MM.1S (cell line): ENCODE results near the gene GPR61.

Source experiments
- DNase-seq: peaks from one replicate; pipeline ENCODE4 v3.0.0-alpha.2; 2015
- H2AFZ ChIP-seq: fragments of 300-600 bp; sonication (generic); 2 replicates; pipeline ENCODE4 v1.6.0; 2016; ENCODE audit warnings: antibody characterized with exemption, low read length
- H3F3A ChIP-seq: fragments of 300-600 bp; sonication (generic); 2 replicates; pipeline ENCODE4 v1.6.1; 2016; ENCODE audit warnings: mild to moderate bottlenecking, antibody characterized with exemption, low read length, moderate library complexity, mixed read lengths; ENCODE audit not compliant: insufficient read depth
- H3K27ac ChIP-seq: fragments of 300-600 bp; sonication (generic); 2 replicates; pipeline ENCODE4 v1.5.1; 2016; ENCODE audit warnings: mild to moderate bottlenecking, low read length
- H3K27me3 ChIP-seq: fragments of 300-600 bp; sonication (generic); replicated peaks from 2 replicates; pipeline ENCODE4 v1.6.0; 2016; ENCODE audit warnings: low read length; ENCODE audit not compliant: insufficient read depth
- H3K36me3 ChIP-seq: fragments of 300-600 bp; sonication (generic); replicated peaks from 2 replicates; pipeline ENCODE4 v1.6.1; 2016; ENCODE audit warnings: mild to moderate bottlenecking, low read length, mixed read lengths; ENCODE audit not compliant: insufficient read depth
- H3K4me1 ChIP-seq: fragments of 300-600 bp; sonication (generic); 2 replicates; pipeline ENCODE4 v1.6.1; 2016; ENCODE audit warnings: low read length, mixed read lengths
- H3K4me2 ChIP-seq: fragments of 300-600 bp; sonication (generic); 2 replicates; pipeline ENCODE4 v1.6.0; 2016; ENCODE audit warnings: low read depth, low read length
- H3K4me3 ChIP-seq: fragments of 300-600 bp; sonication (generic); 2 replicates; pipeline ENCODE4 v1.5.1; 2016; ENCODE audit warnings: low read length, mixed read lengths
- H3K79me2 ChIP-seq: fragments of 300-600 bp; sonication (generic); 2 replicates; pipeline ENCODE4 v1.6.1; 2016; ENCODE audit warnings: mixed run types, low read length, mixed read lengths
- H3K9ac ChIP-seq: fragments of 300-600 bp; sonication (generic); 2 replicates; pipeline ENCODE4 v1.6.1; 2016; ENCODE audit warnings: low read length, mixed read lengths
- H3K9me2 ChIP-seq: fragments of 300-600 bp; sonication (generic); replicated peaks from 2 replicates; pipeline ENCODE4 v1.6.1; 2016; ENCODE audit warnings: mild to moderate bottlenecking, low read length, mixed read lengths; ENCODE audit not compliant: insufficient read depth
- H3K9me3 ChIP-seq: fragments of 300-600 bp; sonication (generic); replicated peaks from 2 replicates; pipeline ENCODE4 v1.6.1; 2016; ENCODE audit warnings: mild to moderate bottlenecking, low read length, mixed read lengths; ENCODE audit not compliant: insufficient read depth
- H4K20me1 ChIP-seq: fragments of 300-600 bp; sonication (generic); 2 replicates; pipeline ENCODE4 v1.6.1; 2016; ENCODE audit warnings: mild to moderate bottlenecking, low read length, moderate library complexity, mixed read lengths; ENCODE audit not compliant: insufficient read depth
- EZH2 ChIP-seq: fragments of 300-600 bp; sonication (generic); optimal IDR thresholded peaks from 2 replicates; pipeline ENCODE3; 2017; ENCODE audit warnings: low read depth, mild to moderate bottlenecking, antibody characterized with exemption, low read length, mixed read lengths
- EZH2phosphoT487 ChIP-seq: fragments of 300-600 bp; sonication (generic); IDR thresholded peaks from 2 replicates; pipeline ENCODE4 v1.6.1; 2018; ENCODE audit warnings: antibody characterized with exemption, low read length
- TF ChIP-seq, protein P1 (sequence below): fragments of 300-600 bp; sonication (generic); IDR thresholded peaks from 2 replicates; pipeline ENCODE4 v1.5.1; 2016; ENCODE audit warnings: antibody characterized with exemption, low read length, mixed read lengths

The GPR61 gene

DNA sequence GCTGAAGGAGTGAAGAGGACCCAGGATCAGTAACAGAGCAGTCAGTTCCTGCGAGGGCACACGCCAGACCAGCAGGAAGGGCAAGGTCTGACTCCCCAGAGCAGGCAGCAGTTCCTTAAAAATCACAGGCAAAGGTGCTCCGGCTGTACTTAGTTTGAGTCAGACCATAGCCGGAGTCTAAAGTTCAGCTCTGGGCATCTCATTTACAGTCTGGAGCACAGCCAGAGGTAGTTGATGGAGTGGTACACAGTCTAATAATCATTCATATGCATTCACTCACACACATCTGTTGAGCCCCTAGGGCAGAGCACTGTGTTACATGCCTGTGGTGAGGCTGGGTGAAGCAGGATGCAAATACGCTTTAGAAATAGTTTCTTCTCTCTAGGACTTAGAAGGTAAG, 22.8 kb upstream of the GPR61 start:
- Histone ChIP-seq H3K4me2 (no peak overlapping the region), H3K79me2 (no peaks in the 10 kb centered on the region), H3K9me2 (no peaks in the 10 kb centered on the region), H3K4me1 (no peaks in the 10 kb centered on the region), H3K27me3 (no peaks in the 10 kb centered on the region), H3K9me3 (no peaks in the 10 kb centered on the region), H3K4me3 (no peak overlapping the region), H3F3A (no peaks in the 10 kb centered on the region), H3K27ac (no peak overlapping the region), H2AFZ (no peak overlapping the region), H4K20me1 (no peaks in the 10 kb centered on the region), H3K9ac (no peak overlapping the region), H3K36me3 (no peaks in the 10 kb centered on the region)
- TF ChIP-seq EZH2 (no peak), EZH2phosphoT487 (no peak)
- TF ChIP-seq, protein P1, sequence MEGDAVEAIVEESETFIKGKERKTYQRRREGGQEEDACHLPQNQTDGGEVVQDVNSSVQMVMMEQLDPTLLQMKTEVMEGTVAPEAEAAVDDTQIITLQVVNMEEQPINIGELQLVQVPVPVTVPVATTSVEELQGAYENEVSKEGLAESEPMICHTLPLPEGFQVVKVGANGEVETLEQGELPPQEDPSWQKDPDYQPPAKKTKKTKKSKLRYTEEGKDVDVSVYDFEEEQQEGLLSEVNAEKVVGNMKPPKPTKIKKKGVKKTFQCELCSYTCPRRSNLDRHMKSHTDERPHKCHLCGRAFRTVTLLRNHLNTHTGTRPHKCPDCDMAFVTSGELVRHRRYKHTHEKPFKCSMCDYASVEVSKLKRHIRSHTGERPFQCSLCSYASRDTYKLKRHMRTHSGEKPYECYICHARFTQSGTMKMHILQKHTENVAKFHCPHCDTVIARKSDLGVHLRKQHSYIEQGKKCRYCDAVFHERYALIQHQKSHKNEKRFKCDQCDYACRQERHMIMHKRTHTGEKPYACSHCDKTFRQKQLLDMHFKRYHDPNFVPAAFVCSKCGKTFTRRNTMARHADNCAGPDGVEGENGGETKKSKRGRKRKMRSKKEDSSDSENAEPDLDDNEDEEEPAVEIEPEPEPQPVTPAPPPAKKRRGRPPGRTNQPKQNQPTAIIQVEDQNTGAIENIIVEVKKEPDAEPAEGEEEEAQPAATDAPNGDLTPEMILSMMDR: no peak
- no peak for DNase-seq

DNA sequence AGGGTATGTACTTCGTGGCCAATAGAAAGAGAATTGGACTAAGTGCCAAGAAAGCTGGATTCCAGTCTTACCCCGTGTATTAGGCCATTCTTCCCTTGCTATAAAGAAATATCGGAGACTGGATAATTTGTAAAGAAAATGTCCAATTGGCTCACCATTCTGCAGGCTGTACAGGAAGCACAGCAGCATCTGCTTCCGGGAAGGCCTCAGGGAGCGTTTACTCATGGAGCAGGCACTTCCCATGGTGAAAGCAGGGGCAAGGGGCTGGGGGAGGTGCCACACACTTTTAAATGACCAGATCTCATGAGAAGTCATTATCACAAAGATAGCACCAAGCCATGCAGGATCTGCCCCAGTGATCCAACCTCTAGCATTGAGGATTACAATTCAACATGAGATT, 22.3 kb upstream of the GPR61 start:
- no peaks in the 10 kb centered on the region for H3K36me3 ChIP-seq
- no peak overlapping the region for H3K4me2 ChIP-seq
- no peaks in the 10 kb centered on the region for H3K27me3 ChIP-seq
- no peaks in the 10 kb centered on the region for H3F3A ChIP-seq
- no peak for DNase-seq
- H3K4me3 ChIP-seq: no peak overlapping the region
- H4K20me1 ChIP-seq: no peaks in the 10 kb centered on the region
- no peak overlapping the region for H3K9ac ChIP-seq
- no peaks in the 10 kb centered on the region for H3K4me1 ChIP-seq
- H3K9me3 ChIP-seq: no peaks in the 10 kb centered on the region
- H3K27ac ChIP-seq: no peak overlapping the region
- no peaks in the 10 kb centered on the region for H3K9me2 ChIP-seq
- no peak overlapping the region for H2AFZ ChIP-seq
- no peaks in the 10 kb centered on the region for H3K79me2 ChIP-seq
- TF ChIP-seq, protein P1: no peak
- TF ChIP-seq EZH2 (no peak), EZH2phosphoT487 (no peak)

DNA sequence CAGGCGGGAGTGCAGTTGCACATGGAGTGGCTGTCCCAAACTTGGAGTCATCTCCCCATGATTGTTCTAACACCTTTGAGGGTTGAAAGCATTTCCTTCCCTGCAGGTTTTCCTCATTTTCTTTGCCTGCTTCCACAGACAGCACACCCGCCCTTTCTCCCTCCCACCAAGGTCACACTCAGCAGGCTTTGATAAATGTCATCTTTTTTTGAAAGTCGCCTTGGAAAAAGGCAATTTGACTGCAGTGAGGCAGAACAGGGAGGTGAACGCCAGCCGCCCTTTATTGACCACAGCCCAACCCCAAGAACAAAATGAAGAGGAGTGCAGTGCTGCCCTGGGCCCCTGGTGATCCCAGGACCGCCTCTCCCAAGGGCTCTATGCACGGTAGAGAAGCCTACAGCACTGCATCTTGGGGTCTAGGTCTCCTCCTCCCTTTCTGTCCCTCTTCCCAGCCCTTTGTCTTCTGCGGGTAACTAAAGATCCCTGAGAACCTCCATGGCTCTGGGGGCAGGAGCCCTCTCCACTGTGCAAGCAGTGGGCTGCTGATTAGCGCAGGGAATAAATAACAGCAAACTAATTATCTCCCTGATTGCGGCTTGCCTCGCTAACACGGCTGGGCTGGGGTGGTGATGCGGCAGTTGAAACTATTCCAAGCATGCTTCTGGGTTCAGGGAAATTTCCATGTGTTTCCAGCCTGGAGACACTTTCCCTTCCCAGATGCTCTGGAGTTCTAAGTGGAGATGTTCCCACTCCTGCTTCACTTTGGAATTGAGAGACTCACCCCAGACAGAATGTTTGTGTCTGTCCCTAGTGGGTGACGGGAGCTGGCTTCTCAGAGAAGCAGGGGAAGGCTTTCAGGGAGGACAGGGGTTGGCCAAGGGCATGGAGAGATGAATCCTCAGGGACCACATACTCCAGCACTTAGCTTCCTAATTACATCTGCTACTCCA, 18.4 kb upstream of the GPR61 start:
- H3K79me2 ChIP-seq: no peaks in the 10 kb centered on the region
- H3K9me3 ChIP-seq: no peaks in the 10 kb centered on the region
- no peaks in the 10 kb centered on the region for H3K36me3 ChIP-seq
- H4K20me1 ChIP-seq: no peaks in the 10 kb centered on the region
- DNase-seq: no peak
- no peak overlapping the region for H3K4me3 ChIP-seq
- H3K4me2 ChIP-seq: no peak overlapping the region
- H3K9ac ChIP-seq: no peak overlapping the region
- H3K9me2 ChIP-seq: no peaks in the 10 kb centered on the region
- TF ChIP-seq EZH2phosphoT487: no peak
- TF ChIP-seq, protein P1: no peak
- no peak overlapping the region for H3K27ac ChIP-seq
- no peak overlapping the region for H2AFZ ChIP-seq
- H3K27me3 ChIP-seq: no peaks in the 10 kb centered on the region
- H3K4me1 ChIP-seq: no peaks in the 10 kb centered on the region
- H3F3A ChIP-seq: no peaks in the 10 kb centered on the region
